PC-3 (cell line): Measurements from ENCODE around the gene GJA8. TPM values are rescaled to one million over a fixed set of nuclear protein-coding genes. Genes with fewer than 3 reads are reported as not detected.

Source experiments
- ATAC-seq: fragments of 200-7000 bp; cut with Tn5 transposase; 2 replicates; pipeline ENCODE4 v1.9.1; 2020; ENCODE audit warnings: mild to moderate bottlenecking, moderate library complexity
- BruUV-seq: library from RNA; stranded (reverse); fragments of 400-500 nt; replicated peaks from 2 replicates; lab custom pipeline; 2021; lab: Mats Ljungman, UMichigan
- CTCF ChIA-PET: fragments of 300-600 bp; sonication (Branson Sonifier 250); formaldehyde crosslinking; loops from one replicate; lab custom pipeline; 2022; ENCODE audit warnings: antibody characterized with exemption; lab: Charles Lee
- POLR2A ChIA-PET: fragments of 300-600 bp; sonication (Branson Sonifier 250); formaldehyde crosslinking; loops from one replicate; lab custom pipeline; 2022; ENCODE audit warnings: antibody characterized with exemption; ENCODE audit not compliant: unreplicated experiment; lab: Charles Lee
- DNase-seq: peaks from one replicate; pipeline ENCODE4 v3.0.0-alpha.2; 2015
- H2AFZ ChIP-seq: fragments of 300-600 bp; sonication (generic); 2 replicates; pipeline ENCODE4 v1.6.0; 2016; ENCODE audit warnings: antibody characterized with exemption, low read length
- H3F3A ChIP-seq: fragments of 300-600 bp; sonication (generic); one replicate; pipeline ENCODE4 v1.6.0; 2017; ENCODE audit warnings: antibody characterized with exemption, low read length, control low read depth, mild to moderate bottlenecking; ENCODE audit not compliant: unreplicated experiment
- H3K27ac ChIP-seq: fragments of 300-600 bp; sonication (generic); 2 replicates; pipeline ENCODE4 v1.5.1; 2016; ENCODE audit warnings: mild to moderate bottlenecking, low read length
- H3K27me3 ChIP-seq: fragments of 300-600 bp; sonication (generic); 2 replicates; pipeline ENCODE4 v1.6.1; 2016; ENCODE audit warnings: low read length, mixed read lengths
- H3K36me3 ChIP-seq: fragments of 300-600 bp; sonication (generic); 2 replicates; pipeline ENCODE4 v1.6.1; 2016; ENCODE audit warnings: low read depth, mixed run types, low read length, mixed read lengths
- H3K4me1 ChIP-seq: fragments of 300-600 bp; sonication (generic); 2 replicates; pipeline ENCODE4 v1.5.1; 2016; ENCODE audit warnings: low read length; ENCODE audit not compliant: insufficient read depth
- H3K4me2 ChIP-seq: fragments of 300-600 bp; sonication (generic); 2 replicates; pipeline ENCODE4 v1.6.0; 2016; ENCODE audit warnings: low read length
- H3K4me3 ChIP-seq: fragments of 300-600 bp; sonication (generic); 2 replicates; pipeline ENCODE4 v1.5.1; 2016; ENCODE audit warnings: mild to moderate bottlenecking, low read length, mixed read lengths
- H3K79me2 ChIP-seq: fragments of 300-600 bp; sonication (generic); 2 replicates; pipeline ENCODE4 v1.6.1; 2017; ENCODE audit warnings: low read length, mixed read lengths
- H3K9ac ChIP-seq: fragments of 300-600 bp; sonication (generic); 2 replicates; pipeline ENCODE4 v1.6.0; 2016; ENCODE audit warnings: mild to moderate bottlenecking, low read length
- H3K9me2 ChIP-seq: fragments of 300-600 bp; sonication (generic); replicated peaks from 2 replicates; pipeline ENCODE4 v1.6.1; 2016; ENCODE audit warnings: mixed run types, low read length, mixed read lengths
- H3K9me3 ChIP-seq: fragments of 300-600 bp; sonication (generic); 2 replicates; pipeline ENCODE4 v1.6.1; 2016; ENCODE audit warnings: low read length, mixed read lengths
- H4K20me1 ChIP-seq: fragments of 300-600 bp; sonication (generic); 2 replicates; pipeline ENCODE4 v1.6.1; 2016; ENCODE audit warnings: low read length, mixed read lengths
- EZH2 ChIP-seq: fragments of 300-600 bp; sonication (generic); IDR thresholded peaks from one replicate; pipeline ENCODE4 v1.6.1; 2017; ENCODE audit warnings: antibody characterized with exemption, mild to moderate bottlenecking, low read length; ENCODE audit not compliant: unreplicated experiment
- EZH2phosphoT487 ChIP-seq: fragments of 300-600 bp; sonication (generic); IDR thresholded peaks from 2 replicates; pipeline ENCODE4 v1.6.1; 2018; ENCODE audit warnings: mild to moderate bottlenecking, antibody characterized with exemption, low read length, borderline replicate concordance
- intact Hi-C: fragments of 100-400 bp; cut with micrococcal nuclease; formaldehyde crosslinking; loops from 2 replicates; pipeline ENCODE4 v1.9.0; 2023
- total RNA-seq: library from RNA; depleted of rRNA; stranded (reverse); fragments of >200 nt; gene quantifications from 2 replicates; pipeline ENCODE4 v1.2.3, GENCODE V29; 2014
- TF ChIP-seq, protein P1 (sequence below): fragments of 300-600 bp; sonication (generic); conservative IDR thresholded peaks from 2 replicates; pipeline ENCODE4 v1.5.1; 2017; ENCODE audit warnings: antibody characterized with exemption, low read depth, mild to moderate bottlenecking, low read length

Gene GJA8
- total RNA-seq, 1 experiment from 2014 or later, result not detected

- ChIA-PET POLR2A (no interaction called here), CTCF (no interaction called here)
- H3K36me3 ChIP-seq, result no peaks in the 10 kb centered on the region
- H4K20me1 ChIP-seq, result no peaks in the 10 kb centered on the region
- no peak for TF ChIP-seq EZH2phosphoT487
- TF ChIP-seq EZH2, result no peak
- TF ChIP-seq, protein P1, sequence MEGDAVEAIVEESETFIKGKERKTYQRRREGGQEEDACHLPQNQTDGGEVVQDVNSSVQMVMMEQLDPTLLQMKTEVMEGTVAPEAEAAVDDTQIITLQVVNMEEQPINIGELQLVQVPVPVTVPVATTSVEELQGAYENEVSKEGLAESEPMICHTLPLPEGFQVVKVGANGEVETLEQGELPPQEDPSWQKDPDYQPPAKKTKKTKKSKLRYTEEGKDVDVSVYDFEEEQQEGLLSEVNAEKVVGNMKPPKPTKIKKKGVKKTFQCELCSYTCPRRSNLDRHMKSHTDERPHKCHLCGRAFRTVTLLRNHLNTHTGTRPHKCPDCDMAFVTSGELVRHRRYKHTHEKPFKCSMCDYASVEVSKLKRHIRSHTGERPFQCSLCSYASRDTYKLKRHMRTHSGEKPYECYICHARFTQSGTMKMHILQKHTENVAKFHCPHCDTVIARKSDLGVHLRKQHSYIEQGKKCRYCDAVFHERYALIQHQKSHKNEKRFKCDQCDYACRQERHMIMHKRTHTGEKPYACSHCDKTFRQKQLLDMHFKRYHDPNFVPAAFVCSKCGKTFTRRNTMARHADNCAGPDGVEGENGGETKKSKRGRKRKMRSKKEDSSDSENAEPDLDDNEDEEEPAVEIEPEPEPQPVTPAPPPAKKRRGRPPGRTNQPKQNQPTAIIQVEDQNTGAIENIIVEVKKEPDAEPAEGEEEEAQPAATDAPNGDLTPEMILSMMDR, result no peak
- DNase-seq, result no peak
- no peaks in the 10 kb centered on the region for H3F3A ChIP-seq
- intact Hi-C loops, result no loop called here
- no peak for ATAC-seq
- 0 out of 2 replicates have a peak, but pooled peaks cover 4% of the 10 kb centered on the region for H3K9me3 ChIP-seq
- no peaks in the 10 kb centered on the region for H3K79me2 ChIP-seq
- no peak overlapping the region for H3K4me2 ChIP-seq
- peaks cover 5% of the 10 kb centered on the region for H3K4me1 ChIP-seq
- H3K9ac ChIP-seq, result no peak overlapping the region
- H3K4me3 ChIP-seq, result no peak overlapping the region
- no peak overlapping the region for H3K27ac ChIP-seq
- H2AFZ ChIP-seq, result no peak overlapping the region
- no TSS peak for BruUV-seq
- H3K9me2 ChIP-seq, result no peaks in the 10 kb centered on the region
- H3K27me3 ChIP-seq, result no peaks in the 10 kb centered on the region
Measured at GRCh38 chr1:147878022-147878421, 24.6 kb upstream of the GJA8 start.

DNA sequence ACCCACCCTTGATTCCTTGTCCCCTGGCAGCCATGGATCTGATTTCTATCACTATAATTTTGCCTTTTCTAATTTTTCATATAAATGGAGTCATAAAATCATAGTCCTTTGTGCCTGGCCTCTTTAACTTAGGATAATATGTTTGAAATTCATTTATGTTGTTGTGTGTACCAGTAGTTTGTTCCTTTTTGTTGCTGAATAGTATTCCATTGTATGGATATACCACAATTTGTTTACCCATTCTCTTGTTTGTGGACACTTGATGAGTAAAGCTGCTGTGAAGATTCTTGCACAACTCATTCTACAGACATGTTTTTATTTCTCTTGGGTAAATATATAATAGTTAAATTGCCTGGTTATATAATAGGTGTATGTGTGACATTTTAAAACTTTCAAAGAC lies 22.7 kb upstream of the GJA8 start:
- Histone ChIP-seq H3K27ac (no peak overlapping the region), H2AFZ (no peak overlapping the region), H3K4me3 (no peak overlapping the region), H4K20me1 (no peaks in the 10 kb centered on the region), H3K4me1 (peaks cover 6% of the 10 kb centered on the region), H3K27me3 (no peaks in the 10 kb centered on the region), H3F3A (no peaks in the 10 kb centered on the region), H3K36me3 (no peaks in the 10 kb centered on the region), H3K9me3 (0 out of 2 replicates have a peak, but pooled peaks cover 4% of the 10 kb centered on the region), H3K4me2 (no peak overlapping the region), H3K9me2 (no peaks in the 10 kb centered on the region), H3K79me2 (no peaks in the 10 kb centered on the region), H3K9ac (no peak overlapping the region)
- intact Hi-C loops, result loop anchor here (10.0 kb wide), 1 partner anchor 65 kb away; no protein-coding TSS in a partner anchor
- ChIA-PET CTCF (no interaction called here), POLR2A (no interaction called here)
- DNase-seq (no peak), ATAC-seq (no peak)
- no TSS peak for BruUV-seq
- TF ChIP-seq EZH2phosphoT487 (no peak), EZH2 (no peak)
- TF ChIP-seq, protein P1, result no peak

- H3K36me3 ChIP-seq, result no peaks in the 10 kb centered on the region
- no peak overlapping the region for H3K4me3 ChIP-seq
- H3K9me3 ChIP-seq, result 0 out of 2 replicates have a peak, but pooled peaks cover 4% of the 10 kb centered on the region
- no peak overlapping the region for H2AFZ ChIP-seq
- H3K4me1 ChIP-seq, result peaks cover 6% of the 10 kb centered on the region
- H3K4me2 ChIP-seq, result peak overlapping the region; percentile 2; the same call in 1 of the 2 replicates
- ATAC-seq (peak; percentile 78), DNase-seq (peak; percentile 73)
- H3K9me2 ChIP-seq, result no peaks in the 10 kb centered on the region
- intact Hi-C loops, result loop anchor here (10.0 kb wide), 1 partner anchor 68 kb away; no protein-coding TSS in a partner anchor
- H3F3A ChIP-seq, result no peaks in the 10 kb centered on the region
- no peak overlapping the region for H3K27ac ChIP-seq
- POLR2A ChIA-PET, result no interaction called here
- H3K79me2 ChIP-seq, result no peaks in the 10 kb centered on the region
- CTCF ChIA-PET, result no interaction called here
- H3K9ac ChIP-seq, result no peak overlapping the region
- no peaks in the 10 kb centered on the region for H4K20me1 ChIP-seq
- no TSS peak for BruUV-seq
- TF ChIP-seq EZH2 (no peak), EZH2phosphoT487 (no peak)
- TF ChIP-seq, protein P1, result no peak
- no peaks in the 10 kb centered on the region for H3K27me3 ChIP-seq
Measured at GRCh38 chr1:147882535-147882934, 20.1 kb upstream of the GJA8 start.
